Suprapubic skin (tissue), 4 donors: ENCODE results near the gene DEPDC7. TPM values are rescaled to one million over a fixed set of nuclear protein-coding genes. Genes with fewer than 3 reads are reported as not detected.

Experiments
- DNase-seq, 2 donors: peaks; one replicate each; pipeline ENCODE4 v3.0.0-alpha.2; 2019; ENCODE audit warnings: low spot score in 2 of 2
- H3K27ac ChIP-seq: fragments of 200-600 bp; sonication (generic); one replicate; pipeline ENCODE4 v1.5.1; 2019
- H3K27me3 ChIP-seq: fragments of 200-600 bp; sonication (generic); one replicate; pipeline ENCODE4 v1.5.1; 2019
- H3K36me3 ChIP-seq: fragments of 200-600 bp; sonication (generic); one replicate; pipeline ENCODE4 v1.5.1; 2019
- H3K4me1 ChIP-seq: fragments of 200-600 bp; sonication (generic); one replicate; pipeline ENCODE4 v1.5.1; 2019
- H3K4me3 ChIP-seq: fragments of 200-600 bp; sonication (generic); one replicate; pipeline ENCODE4 v1.5.1; 2019; ENCODE audit warnings: mild to moderate bottlenecking
- H3K9me3 ChIP-seq: fragments of 200-600 bp; sonication (generic); one replicate; pipeline ENCODE4 v1.5.1; 2019
- CTCF ChIP-seq, 2 donors: fragments of 200-600 bp in 1 of 2; fragments of 450-650 bp in 1 of 2; sonication (generic) in 1 of 2; IDR thresholded peaks; one replicate each; pipeline ENCODE4 v1.5.1; 2016 to 2019; ENCODE audit warnings: antibody characterized with exemption in 2 of 2, mild to moderate bottlenecking in 1 of 2, moderate library complexity in 1 of 2
- EP300 ChIP-seq: sonication (generic); formaldehyde crosslinking; IDR thresholded peaks from one replicate; pipeline ENCODE4 v1.6.1; 2017; ENCODE audit warnings: antibody characterized with exemption
- POLR2A ChIP-seq, 2 donors: fragments of 450-650 bp; IDR thresholded peaks; one replicate each; pipeline ENCODE4 v1.6.1; 2017; ENCODE audit warnings: antibody characterized with exemption in 2 of 2, mild to moderate bottlenecking in 2 of 2, moderate library complexity in 2 of 2
- POLR2AphosphoS5 ChIP-seq, 3 donors: sonication (generic); formaldehyde crosslinking; IDR thresholded peaks; one replicate each; pipeline ENCODE4 v1.6.1; 2017; ENCODE audit warnings: antibody characterized with exemption in 3 of 3
- WGBS: methylation state at CpG from one replicate; pipeline ENCODE4 v1.1.5; 2018; 5-methylcytosine and 5-hydroxymethylcytosine counted together
- total RNA-seq, 4 donors: library from RNA; depleted of rRNA; stranded (reverse); fragments of >200 nt; gene quantifications; one replicate each; pipeline ENCODE4 v1.1.0, GENCODE V29; 2016

DEPDC7 gene
- total RNA-seq, 4 donors from 2014 or later: 2.4 to 5.0 (median 3.3) TPM

- H3K36me3 ChIP-seq: peaks cover 74% of the 10 kb centered on the region
Observed at GRCh38 chr11:33068611-33069340, 53.1 kb downstream of the DEPDC7 start.

GRCh38 chr11:33072465-33072864, 56.8 kb downstream of the DEPDC7 start:
- WGBS: 91% methylated on average over 8 of the region's 8 CpGs
- no peaks in the 10 kb centered on the region for H3K27me3 ChIP-seq
- H3K4me3 ChIP-seq: no peak overlapping the region
- H3K27ac ChIP-seq: no peak overlapping the region
- no peak for TF ChIP-seq CTCF (IDR thresholded peaks at IDR 0.05)
- no peak for TF ChIP-seq POLR2AphosphoS5 (IDR thresholded peaks at IDR 0.05)
- no peak for TF ChIP-seq EP300
- TF ChIP-seq POLR2A (IDR thresholded peaks at IDR 0.05): no peak
- peaks cover 87% of the 10 kb centered on the region for H3K36me3 ChIP-seq
- DNase-seq: no peak
- no peaks in the 10 kb centered on the region for H3K9me3 ChIP-seq
- H3K4me1 ChIP-seq: no peaks in the 10 kb centered on the region

More at GRCh38 chr11:33068611-33069340, 53.1 kb downstream of the DEPDC7 start:
- Histone ChIP-seq H3K27ac (no peak overlapping the region), H3K9me3 (no peaks in the 10 kb centered on the region), H3K27me3 (no peaks in the 10 kb centered on the region), H3K4me1 (peaks cover 21% of the 10 kb centered on the region), H3K4me3 (no peak overlapping the region)
- WGBS: 93% methylated on average over 16 of the region's 17 CpGs
- TF ChIP-seq EP300 (no peak), CTCF (IDR thresholded peaks at IDR 0.05) (no peak), POLR2AphosphoS5 (IDR thresholded peaks at IDR 0.05) (no peak)
- no peak for DNase-seq

Other genes with a start within 250 kb of the DEPDC7 start
- not detected for gene CCDC73, start 221.2 kb upstream of the DEPDC7 start, total RNA-seq
- gene PRRG4, start 186.0 kb upstream of the DEPDC7 start, total RNA-seq: 10 to 100 TPM; 17.5 to 36.8 (median 34.5) TPM
- 10 to 100 TPM; 27.0 to 89.0 (median 49.5) TPM for gene QSER1, start 123.1 kb upstream of the DEPDC7 start, total RNA-seq
- 10 to 100 TPM; 34.8 to 65.6 (median 42.9) TPM for gene TCP11L1, start 23.7 kb downstream of the DEPDC7 start, total RNA-seq
- gene CSTF3, start 145.6 kb downstream of the DEPDC7 start, total RNA-seq: 10 to 100 TPM; 10.8 to 23.3 (median 12.4) TPM
- 100 to 1,000 TPM in 1 of 4 donors, 10 to 100 TPM in 3; 76.4 to 110 (median 90.6) TPM for gene HIPK3, start 241.5 kb downstream of the DEPDC7 start, total RNA-seq